Liver (tissue), 9 donors: ENCODE data around the gene DLK2. TPM values are rescaled to one million over a fixed set of nuclear protein-coding genes. Genes with fewer than 3 reads are reported as not detected.

ENCODE experiments used
- DNase-seq: peaks from one replicate; pipeline ENCODE4 v3.0.0-alpha.2; 2017; ENCODE audit warnings: low spot score
- H3K27ac ChIP-seq, 2 donors: one replicate each; pipeline ENCODE4 v1.7.0; 2013; ENCODE audit warnings: inconsistent platforms in 2 of 2, low read length in 2 of 2, control low read depth in 1 of 2, low read depth in 1 of 2, mild to moderate bottlenecking in 1 of 2
- H3K27me3 ChIP-seq, 4 donors: one replicate each; pipeline versions ENCODE4 v1.6.1 to v1.7.0; 2013; ENCODE audit warnings: low read length in 3 of 4, inconsistent platforms in 1 of 4, mild to moderate bottlenecking in 1 of 4, moderate library complexity in 1 of 4; ENCODE audit not compliant: control insufficient read depth in 4 of 4, insufficient read depth in 4 of 4
- H3K36me3 ChIP-seq, 4 donors: one replicate each; pipeline versions ENCODE4 v1.6.1 to v1.7.0; 2013; ENCODE audit warnings: low read length in 3 of 4, mild to moderate bottlenecking in 3 of 4, low read depth in 1 of 4, moderate library complexity in 1 of 4; ENCODE audit not compliant: control insufficient read depth in 4 of 4, insufficient read depth in 3 of 4
- H3K4me1 ChIP-seq, 4 donors: one replicate each; pipeline versions ENCODE4 v1.6.1 to v1.7.0; 2013; ENCODE audit warnings: low read length in 3 of 4, mild to moderate bottlenecking in 3 of 4, moderate library complexity in 1 of 4; ENCODE audit not compliant: control insufficient read depth in 4 of 4, insufficient read depth in 4 of 4
- H3K4me3 ChIP-seq, 3 donors: one replicate each; pipeline versions ENCODE4 v1.6.1 to v1.7.0; 2013; ENCODE audit warnings: low read length in 3 of 3, control low read depth in 1 of 3, low read depth in 1 of 3, mild to moderate bottlenecking in 1 of 3
- H3K9ac ChIP-seq, 2 donors: one replicate each; pipeline ENCODE4 v1.7.0; 2013; ENCODE audit warnings: low read length in 2 of 2, mild to moderate bottlenecking in 2 of 2, moderate library complexity in 2 of 2, control low read depth in 1 of 2, low read depth in 1 of 2
- H3K9me3 ChIP-seq, 4 donors: one replicate each; pipeline versions ENCODE4 v1.6.1 to v1.7.0; 2013; ENCODE audit warnings: low read length in 3 of 4; ENCODE audit not compliant: control insufficient read depth in 4 of 4
- ATF3 ChIP-seq: IDR thresholded peaks from 2 replicates; pipeline ENCODE4 v1.6.1; 2016; ENCODE audit warnings: antibody characterized with exemption
- CTCF ChIP-seq: fragments of 150-350 bp; IDR thresholded peaks from 2 replicates; pipeline ENCODE4 v1.5.1; 2017; ENCODE audit warnings: improper control_type of control experiment, low read depth, low read length; ENCODE audit not compliant: missing input control
- EGR1 ChIP-seq, 2 donors: IDR thresholded peaks; 2 replicates each; pipeline ENCODE4 v1.6.1; 2016 to 2018; ENCODE audit warnings: antibody characterized with exemption in 2 of 2, low read depth in 2 of 2
- FOXA1 ChIP-seq: IDR thresholded peaks from 2 replicates; pipeline ENCODE4 v1.6.1; 2016; ENCODE audit warnings: antibody characterized with exemption
- FOXA2 ChIP-seq: IDR thresholded peaks from 2 replicates; pipeline ENCODE4 v1.6.1; 2016; ENCODE audit warnings: antibody characterized with exemption
- HNF4G ChIP-seq: IDR thresholded peaks from 2 replicates; pipeline ENCODE4 v1.6.1; 2016; ENCODE audit warnings: antibody characterized with exemption
- JUND ChIP-seq, 2 donors: IDR thresholded peaks; 2 replicates each; pipeline ENCODE4 v1.6.1; 2016; ENCODE audit warnings: antibody characterized with exemption in 2 of 2
- NR2F2 ChIP-seq: IDR thresholded peaks from 2 replicates; pipeline ENCODE4 v1.6.1; 2016; ENCODE audit warnings: antibody characterized with exemption
- RAD21 ChIP-seq, 2 donors: IDR thresholded peaks; 2 replicates each; pipeline ENCODE4 v1.6.1; 2016; ENCODE audit warnings: antibody characterized with exemption in 2 of 2, mild to moderate bottlenecking in 2 of 2
- REST ChIP-seq: IDR thresholded peaks from 2 replicates; pipeline ENCODE4 v1.6.1; 2016; ENCODE audit warnings: antibody characterized with exemption, mild to moderate bottlenecking
- SP1 ChIP-seq: IDR thresholded peaks from 2 replicates; pipeline ENCODE4 v1.6.1; 2018; ENCODE audit warnings: antibody characterized with exemption, mild to moderate bottlenecking
- TAF1 ChIP-seq: conservative IDR thresholded peaks from 2 replicates; pipeline ENCODE4 v1.6.1; 2016; ENCODE audit warnings: antibody characterized with exemption, mild to moderate bottlenecking
- ZBTB33 ChIP-seq: IDR thresholded peaks from 2 replicates; pipeline ENCODE4 v1.6.1; 2016; ENCODE audit warnings: antibody characterized with exemption
- WGBS: extraction: QIAGEN DNeasy Blood & Tissue Kit; methylation state at CpG from one replicate; pipeline ENCODE4 v1.1.7; 2013; 5-methylcytosine and 5-hydroxymethylcytosine counted together
- polyA plus RNA-seq, 2 donors: library from polyadenylated mRNA; stranded (reverse) in 1 of 2; unstranded in 1 of 2; fragments of 200-250 nt in 1 of 2; fragments of >200 nt in 1 of 2; fragmentation: Nextera tagmentation in 1 of 2; extraction: Ambion mirVana in 1 of 2; gene quantifications; one replicate each; pipeline versions ENCODE4 v1.2.1 to v1.2.3, GENCODE V29; 2013 to 2015
- total RNA-seq, 2 donors: library from RNA; depleted of rRNA; stranded (reverse); fragments of >200 nt; gene quantifications; one replicate each; pipeline ENCODE4 v1.2.3, GENCODE V29; 2014
- donor health status: healthy.
- donor health status: healthy.
- donor health status: healthy.
- donor health status: healthy.
- donor health status: healthy.

Gene DLK2
- total and polyA plus RNA-seq, 4 donors: 0.08 to 1.0 (median 0.08) TPM; not detected in 1

- no peak for TF ChIP-seq FOXA1
- TF ChIP-seq NR2F2: no peak
- no peak for TF ChIP-seq ATF3
- no peak for TF ChIP-seq REST
- TF ChIP-seq HNF4G: no peak
- no peak for TF ChIP-seq CTCF
- no peak for DNase-seq
- H3K4me1 ChIP-seq: no peaks in the 10 kb centered on the region
- peaks cover 26 to 74% (median 37%) of the 10 kb centered on the region in 4 donors for H3K36me3 ChIP-seq
- H3K27ac ChIP-seq: no peak overlapping the region
- H3K9ac ChIP-seq: no peak overlapping the region
- no peaks in the 10 kb centered on the region for H3K27me3 ChIP-seq
- WGBS: 95% methylated on average over 4 of the region's 4 CpGs
- no peak overlapping the region for H3K4me3 ChIP-seq
- no peaks in the 10 kb centered on the region for H3K9me3 ChIP-seq
Measured at GRCh38 chr6:43448916-43449315, 6.4 kb downstream of the DLK2 start.

- H3K4me3 ChIP-seq: no peak overlapping the region
- no peak overlapping the region for H3K27ac ChIP-seq
- H3K4me1 ChIP-seq: no peaks in the 10 kb centered on the region
- 96% methylated on average over 16 of the region's 16 CpGs for WGBS
- DNase-seq: no peak
- H3K36me3 ChIP-seq: peaks cover 30 to 82% (median 43%) of the 10 kb centered on the region in 4 donors
- no peak for TF ChIP-seq ZBTB33
- TF ChIP-seq CTCF: no peak
- TF ChIP-seq HNF4G: no peak
- no peak for TF ChIP-seq TAF1
- TF ChIP-seq FOXA2: no peak
- TF ChIP-seq RAD21 (IDR thresholded peaks at IDR 0.05): no peak
- no peak for TF ChIP-seq JUND (IDR thresholded peaks at IDR 0.05)
- TF ChIP-seq SP1: no peak
- TF ChIP-seq EGR1 (IDR thresholded peaks at IDR 0.05; ENCODE audit: low read depth in 2 of 2): no peak
- no peak for TF ChIP-seq ATF3
- no peak for TF ChIP-seq FOXA1
- no peak for TF ChIP-seq REST
- no peaks in the 10 kb centered on the region for H3K9me3 ChIP-seq
- H3K27me3 ChIP-seq: no peaks in the 10 kb centered on the region
- no peak overlapping the region for H3K9ac ChIP-seq
Measured at GRCh38 chr6:43447604-43448003, 7.7 kb downstream of the DLK2 start.
